ENCODE data around the gene MXD4. TPM values are rescaled to one million over a fixed set of nuclear protein-coding genes. Genes with fewer than 3 reads are reported as not detected.
A peak's percentile ranks its signal among the peaks of the same experiment; 100 is the strongest.

The MXD4 gene
- total RNA-seq, 1 donor from 2014 or later = 79.9 TPM

- H3K27ac Mint-ChIP-seq = peak overlapping the region; percentile 34
Measured at GRCh38 chr4:2245787-2246275, 16.1 kb downstream of the MXD4 start.

GRCh38 chr4:2245057-2245786, 16.7 kb downstream of the MXD4 start:
- no peak for TF ChIP-seq CTCF (conservative IDR thresholded peaks at IDR 0.05)
- no peaks in the 10 kb centered on the region for H3K27me3 Mint-ChIP-seq
- peaks cover 30% of the 10 kb centered on the region for H3K4me1 Mint-ChIP-seq (ENCODE audit: unreplicated experiment)
- no peak overlapping the region for H3K4me3 Mint-ChIP-seq
- DNase-seq (ENCODE audit: extremely low spot score, unreplicated experiment) = no peak
- peak overlapping the region; percentile 34 for H3K27ac Mint-ChIP-seq
- no peaks in the 10 kb centered on the region for H3K36me3 Mint-ChIP-seq
- H3K9me3 Mint-ChIP-seq = no peaks in the 10 kb centered on the region

More at GRCh38 chr4:2245787-2246275, 16.1 kb downstream of the MXD4 start:
- no peak for TF ChIP-seq CTCF (conservative IDR thresholded peaks at IDR 0.05)
- H3K4me3 Mint-ChIP-seq = no peak overlapping the region
- no peaks in the 10 kb centered on the region for H3K36me3 Mint-ChIP-seq
- H3K9me3 Mint-ChIP-seq = no peaks in the 10 kb centered on the region
- DNase-seq (ENCODE audit: extremely low spot score, unreplicated experiment) = no peak
- no peaks in the 10 kb centered on the region for H3K27me3 Mint-ChIP-seq
- H3K4me1 Mint-ChIP-seq (ENCODE audit: unreplicated experiment) = peaks cover 24% of the 10 kb centered on the region

- H3K27ac Mint-ChIP-seq = no peak overlapping the region
- no peak for DNase-seq (ENCODE audit: extremely low spot score, unreplicated experiment)
Measured at GRCh38 chr4:2243681-2244380, 18.1 kb downstream of the MXD4 start.

GRCh38 chr4:2241410-2242353, 20.2 kb downstream of the MXD4 start, which contains the start of the genes HAUS3 and POLN:
HAUS3 (minus strand) TSS chr4:2242121; CDS start chr4:2240946, 1,175 bp downstream.
POLN (minus strand) TSS chr4:2242121; CDS start chr4:2229231, 12,890 bp downstream.
- H3K36me3 Mint-ChIP-seq = peaks cover 18% of the 10 kb centered on the region
- H3K27me3 Mint-ChIP-seq = no peaks in the 10 kb centered on the region
- H3K4me3 Mint-ChIP-seq = peak within 1 kb of the TSS; percentile 96
- no peaks in the 10 kb centered on the region for H3K9me3 Mint-ChIP-seq
- TF ChIP-seq CTCF (conservative IDR thresholded peaks at IDR 0.05) = peak; percentile 33
- H3K27ac Mint-ChIP-seq = peak within 1 kb of the TSS; percentile 81
- peaks cover 45% of the 10 kb centered on the region for H3K4me1 Mint-ChIP-seq (ENCODE audit: unreplicated experiment)
- peak; percentile 100 for DNase-seq (ENCODE audit: extremely low spot score, unreplicated experiment)

More at GRCh38 chr4:2243681-2244380, 18.1 kb downstream of the MXD4 start:
- no peaks in the 10 kb centered on the region for H3K9me3 Mint-ChIP-seq
- peaks cover 42% of the 10 kb centered on the region for H3K4me1 Mint-ChIP-seq (ENCODE audit: unreplicated experiment)
- peak; percentile 28 for TF ChIP-seq CTCF (conservative IDR thresholded peaks at IDR 0.05)
- H3K27me3 Mint-ChIP-seq = no peaks in the 10 kb centered on the region
- H3K4me3 Mint-ChIP-seq = peak overlapping the region; percentile 13
- H3K36me3 Mint-ChIP-seq = peaks cover 10% of the 10 kb centered on the region

- Mint-ChIP-seq H3K27ac (peak overlapping the region; percentile 81), H3K36me3 (peaks cover 18% of the 10 kb centered on the region), H3K27me3 (no peaks in the 10 kb centered on the region), H3K4me3 (peak overlapping the region; percentile 96), H3K9me3 (no peaks in the 10 kb centered on the region), H3K4me1 (ENCODE audit: unreplicated experiment) (peaks cover 45% of the 10 kb centered on the region)
- no peak for DNase-seq (ENCODE audit: extremely low spot score, unreplicated experiment)
- no peak for TF ChIP-seq CTCF (conservative IDR thresholded peaks at IDR 0.05)
Measured at GRCh38 chr4:2241003-2241402, 20.9 kb downstream of the MXD4 start.
